Retinal pigment epithelial cell (primary cell): ENCODE data around the gene KIF5C.

Experiments used
- DNase-seq: peaks from one replicate; pipeline ENCODE4 v3.0.0-alpha.2; 2010; ENCODE audit warnings: low read depth
- H3K4me3 ChIP-seq: 2 replicates; pipeline ENCODE4 v1.5.1; 2011; ENCODE audit warnings: mild to moderate bottlenecking, low read length, control low read depth, moderate library complexity
- TF ChIP-seq, protein P1 (sequence below): conservative IDR thresholded peaks from 2 replicates; pipeline ENCODE4 v1.5.1; 2011; ENCODE audit warnings: low read depth, low read length, control low read depth, inconsistent platforms

Gene KIF5C

DNA sequence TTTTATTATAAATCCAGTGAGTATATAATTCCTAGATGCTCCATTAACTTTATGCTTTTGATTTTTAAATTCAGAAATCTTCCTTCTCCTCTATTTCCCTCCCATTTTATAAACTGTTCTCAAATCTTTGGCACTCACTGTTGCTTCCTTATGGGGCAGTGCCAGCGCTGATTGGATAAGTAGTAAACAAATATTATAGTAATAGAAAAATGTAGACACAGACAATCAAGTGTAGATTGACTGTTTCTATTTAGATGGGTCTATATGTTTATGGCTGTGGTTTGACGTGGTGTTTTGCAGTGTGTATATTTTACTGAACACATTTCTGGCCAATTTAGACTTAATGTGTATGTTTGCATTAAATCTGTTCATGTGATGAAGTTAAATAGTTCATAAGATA is 200.1 kb downstream of the KIF5C start:
- DNase-seq, result no peak
- TF ChIP-seq, protein P1, sequence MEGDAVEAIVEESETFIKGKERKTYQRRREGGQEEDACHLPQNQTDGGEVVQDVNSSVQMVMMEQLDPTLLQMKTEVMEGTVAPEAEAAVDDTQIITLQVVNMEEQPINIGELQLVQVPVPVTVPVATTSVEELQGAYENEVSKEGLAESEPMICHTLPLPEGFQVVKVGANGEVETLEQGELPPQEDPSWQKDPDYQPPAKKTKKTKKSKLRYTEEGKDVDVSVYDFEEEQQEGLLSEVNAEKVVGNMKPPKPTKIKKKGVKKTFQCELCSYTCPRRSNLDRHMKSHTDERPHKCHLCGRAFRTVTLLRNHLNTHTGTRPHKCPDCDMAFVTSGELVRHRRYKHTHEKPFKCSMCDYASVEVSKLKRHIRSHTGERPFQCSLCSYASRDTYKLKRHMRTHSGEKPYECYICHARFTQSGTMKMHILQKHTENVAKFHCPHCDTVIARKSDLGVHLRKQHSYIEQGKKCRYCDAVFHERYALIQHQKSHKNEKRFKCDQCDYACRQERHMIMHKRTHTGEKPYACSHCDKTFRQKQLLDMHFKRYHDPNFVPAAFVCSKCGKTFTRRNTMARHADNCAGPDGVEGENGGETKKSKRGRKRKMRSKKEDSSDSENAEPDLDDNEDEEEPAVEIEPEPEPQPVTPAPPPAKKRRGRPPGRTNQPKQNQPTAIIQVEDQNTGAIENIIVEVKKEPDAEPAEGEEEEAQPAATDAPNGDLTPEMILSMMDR, result no peak
- no peak overlapping the region for H3K4me3 ChIP-seq

GRCh38 chr2:149075853-149076252 is 200.8 kb downstream of the KIF5C start:
- no peak for DNase-seq
- no peak overlapping the region for H3K4me3 ChIP-seq
- TF ChIP-seq, protein P1, result no peak
